Measurements from ENCODE around the gene TBC1D16.

Gene TBC1D16

GRCh38 chr17:80035687-80035936 lies at the start of gene TBC1D16:
TSS of gene TBC1D16 (minus strand) at chr17:80035872. CDS start at chr17:80013547, 22,325 bp downstream.
- no peak for FAIRE-seq

- no peak for FAIRE-seq
Observed at GRCh38 chr17:80084773-80085172, 49.1 kb upstream of the TBC1D16 start.

GRCh38 chr17:80083136-80083661 lies 47.5 kb upstream of the TBC1D16 start:
- FAIRE-seq: no peak

- FAIRE-seq: peak; percentile 92
Observed at GRCh38 chr17:80082403-80083135, 46.9 kb upstream of the TBC1D16 start.

- no peak for FAIRE-seq
Observed at GRCh38 chr17:80081596-80081995, 45.9 kb upstream of the TBC1D16 start.

- FAIRE-seq: no peak
Observed at GRCh38 chr17:80080081-80080480, 44.4 kb upstream of the TBC1D16 start.

GRCh38 chr17:80072410-80072809 lies 36.7 kb upstream of the TBC1D16 start:
- no peak for FAIRE-seq

- FAIRE-seq: no peak
Observed at GRCh38 chr17:80071116-80071841, 35.6 kb upstream of the TBC1D16 start.

- FAIRE-seq: no peak
Observed at GRCh38 chr17:80070375-80071115, 34.9 kb upstream of the TBC1D16 start.

- FAIRE-seq: no peak
Observed at GRCh38 chr17:80068301-80069222, 32.9 kb upstream of the TBC1D16 start.

- no peak for FAIRE-seq
Observed at GRCh38 chr17:80067393-80067986, 31.8 kb upstream of the TBC1D16 start.

GRCh38 chr17:80065478-80066170 lies 30.0 kb upstream of the TBC1D16 start:
- FAIRE-seq: no peak

GRCh38 chr17:80064696-80065095 lies 29.0 kb upstream of the TBC1D16 start:
- no peak for FAIRE-seq

- FAIRE-seq: no peak
Observed at GRCh38 chr17:80063830-80064585, 28.3 kb upstream of the TBC1D16 start.

- FAIRE-seq: no peak
Observed at GRCh38 chr17:80061421-80061820, 25.7 kb upstream of the TBC1D16 start.

- FAIRE-seq: no peak
Observed at GRCh38 chr17:80060644-80061043, 25.0 kb upstream of the TBC1D16 start.

- no peak for FAIRE-seq
Observed at GRCh38 chr17:80058311-80058955, 22.8 kb upstream of the TBC1D16 start.

GRCh38 chr17:80055597-80055996 lies 19.9 kb upstream of the TBC1D16 start:
- no peak for FAIRE-seq

GRCh38 chr17:80053102-80053501 lies 17.4 kb upstream of the TBC1D16 start:
- no peak for FAIRE-seq

- FAIRE-seq: no peak
Observed at GRCh38 chr17:80051681-80052080, 16.0 kb upstream of the TBC1D16 start.
